Hepatocyte (in vitro differentiated cells): ENCODE data around the gene HBQ1.

Experiments
- CTCF ChIP-seq: fragments of 200-600 bp; sonication (generic); IDR thresholded peaks from 2 replicates; pipeline ENCODE4 v1.5.1; 2016; ENCODE audit warnings: antibody characterized with exemption, mild to moderate bottlenecking; ENCODE audit not compliant: poor library complexity
- EZH2 ChIP-seq: fragments of 200-600 bp; sonication (generic); IDR thresholded peaks from 2 replicates; pipeline ENCODE4 v1.6.1; 2016; ENCODE audit warnings: antibody characterized with exemption, mild to moderate bottlenecking, borderline replicate concordance
- EZH2phosphoT487 ChIP-seq: fragments of 200-600 bp; sonication (generic); IDR thresholded peaks from one replicate; pipeline ENCODE4 v1.6.1; 2018; ENCODE audit warnings: antibody characterized with exemption, mild to moderate bottlenecking, low read depth, moderate library complexity; ENCODE audit not compliant: unreplicated experiment, severe bottlenecking

DNA sequence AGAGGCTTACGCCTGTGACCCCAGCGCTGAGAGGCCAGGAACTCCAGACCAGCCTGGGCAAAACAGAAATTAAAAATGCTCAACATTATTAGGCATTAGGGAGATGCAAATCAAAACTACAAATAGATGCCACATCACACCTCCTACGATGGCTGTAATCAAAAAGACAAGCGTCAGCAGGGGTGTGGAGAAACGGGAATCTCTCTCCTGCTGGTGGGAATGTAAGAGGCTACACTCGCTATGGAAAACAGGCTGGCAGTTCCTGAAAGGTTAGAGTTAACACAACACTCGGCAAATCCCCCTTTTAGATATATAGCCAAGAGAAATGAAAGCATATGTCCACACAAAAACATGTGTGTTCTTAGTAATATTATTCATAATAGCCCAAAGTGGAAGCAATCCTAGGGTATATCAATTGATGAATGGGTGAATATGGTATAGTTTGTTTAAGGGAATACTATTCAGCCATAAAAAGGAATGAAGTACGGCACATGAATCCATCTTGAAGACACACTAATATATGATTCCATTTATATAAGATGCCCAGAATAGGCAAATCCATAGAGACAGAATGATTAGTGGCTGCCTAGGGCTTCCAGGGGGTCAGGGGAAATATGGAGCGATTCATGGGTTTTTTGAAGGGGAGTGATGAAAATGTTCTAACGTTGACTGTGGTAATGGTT lies 39.9 kb upstream of the HBQ1 start:
- TF ChIP-seq CTCF (no peak), EZH2phosphoT487 (no peak), EZH2 (no peak)
